H9 (cell line): ENCODE results near the gene NR5A1. TPM values are rescaled to one million over a fixed set of nuclear protein-coding genes. Genes with fewer than 3 reads are reported as not detected.
A peak's percentile ranks its signal among the peaks of the same experiment; 100 is the strongest.

ENCODE experiments used
- DNase-seq: peaks from one replicate; pipeline ENCODE4 v3.0.0-alpha.2; 2017
- H2AFZ ChIP-seq: one replicate; pipeline ENCODE4 v1.6.1; 2013; ENCODE audit warnings: mild to moderate bottlenecking, low read length, control low read depth, moderate library complexity
- H2AK5ac ChIP-seq: 2 replicates; pipeline ENCODE4 v1.6.1; 2013; ENCODE audit warnings: low read length, control low read depth, mixed read lengths; ENCODE audit not compliant: insufficient read length
- H2BK120ac ChIP-seq: one replicate; pipeline ENCODE4 v1.6.1; 2013; ENCODE audit warnings: low read depth, mild to moderate bottlenecking, low read length, control low read depth, inconsistent platforms; ENCODE audit not compliant: poor library complexity, severe bottlenecking
- H2BK12ac ChIP-seq: 2 replicates; pipeline ENCODE4 v1.6.1; 2013; ENCODE audit warnings: low read length, control low read depth, mixed read lengths, low read depth; ENCODE audit not compliant: insufficient read length
- H2BK15ac ChIP-seq: 2 replicates; pipeline ENCODE4 v1.6.1; 2013; ENCODE audit warnings: low read depth, low read length, control low read depth
- H2BK20ac ChIP-seq: one replicate; pipeline ENCODE4 v1.6.1; 2013; ENCODE audit warnings: low read depth, mild to moderate bottlenecking, low read length, control low read depth, inconsistent platforms; ENCODE audit not compliant: poor library complexity, severe bottlenecking
- H2BK5ac ChIP-seq: 2 replicates; pipeline ENCODE4 v1.6.1; 2013; ENCODE audit warnings: low read length, control low read depth, mixed read lengths; ENCODE audit not compliant: insufficient read length
- H3K14ac ChIP-seq: 2 replicates; pipeline ENCODE4 v1.6.1; 2013; ENCODE audit warnings: low read length, control low read depth; ENCODE audit not compliant: insufficient read depth
- H3K18ac ChIP-seq: 2 replicates; pipeline ENCODE4 v1.6.1; 2013; ENCODE audit warnings: low read depth, mild to moderate bottlenecking, mixed read lengths, low read length, control low read depth; ENCODE audit not compliant: insufficient read length
- H3K23ac ChIP-seq: 2 replicates; pipeline ENCODE4 v1.6.1; 2013; ENCODE audit warnings: low read length, control low read depth, mixed read lengths, low read depth; ENCODE audit not compliant: insufficient read length
- H3K23me2 ChIP-seq: 2 replicates; pipeline ENCODE4 v1.6.1; 2013; ENCODE audit warnings: low read depth, mild to moderate bottlenecking, mixed read lengths, low read length, control low read depth; ENCODE audit not compliant: insufficient read length, poor library complexity, severe bottlenecking
- H3K27ac ChIP-seq: 2 replicates; pipeline ENCODE4 v1.5.1; 2013; ENCODE audit warnings: low read length, control low read depth, mixed read lengths, low read depth; ENCODE audit not compliant: insufficient read length
- H3K27me3 ChIP-seq: 2 replicates; pipeline ENCODE4 v1.6.1; 2013; ENCODE audit warnings: low read length, control low read depth, inconsistent platforms; ENCODE audit not compliant: insufficient read depth
- H3K4ac ChIP-seq: 2 replicates; pipeline ENCODE4 v1.6.1; 2013; ENCODE audit warnings: low read depth, mild to moderate bottlenecking, control low read depth, inconsistent platforms, low read length, moderate library complexity
- H3K4me1 ChIP-seq: 2 replicates; pipeline ENCODE4 v1.6.1; 2013; ENCODE audit warnings: low read length, control low read depth, inconsistent platforms; ENCODE audit not compliant: insufficient read depth
- H3K4me2 ChIP-seq: 2 replicates; pipeline ENCODE4 v1.6.1; 2013; ENCODE audit warnings: low read length, control low read depth, mixed read lengths; ENCODE audit not compliant: insufficient read length, insufficient read depth
- H3K56ac ChIP-seq: 2 replicates; pipeline ENCODE4 v1.6.1; 2013; ENCODE audit warnings: low read depth, mild to moderate bottlenecking, mixed read lengths, low read length, control low read depth; ENCODE audit not compliant: insufficient read length
- H3K79me1 ChIP-seq: 2 replicates; pipeline ENCODE4 v1.6.1; 2013; ENCODE audit warnings: low read depth, mild to moderate bottlenecking, moderate library complexity, low read length, control low read depth, inconsistent platforms; ENCODE audit not compliant: insufficient read depth, poor library complexity, severe bottlenecking
- H3K79me2 ChIP-seq: 2 replicates; pipeline ENCODE4 v1.6.1; 2013; ENCODE audit warnings: low read length, control low read depth, inconsistent platforms; ENCODE audit not compliant: insufficient read depth
- H3K9ac ChIP-seq: 2 replicates; pipeline ENCODE4 v1.6.1; 2013; ENCODE audit warnings: low read length, control low read depth, mixed read lengths; ENCODE audit not compliant: insufficient read length; ENCODE audit errors: extremely low read depth
- H3K9me3 ChIP-seq: one replicate; pipeline ENCODE4 v1.6.1; 2013; ENCODE audit warnings: low read depth, low read length, inconsistent platforms; ENCODE audit not compliant: control insufficient read depth
- H3T11ph ChIP-seq: one replicate; pipeline ENCODE4 v1.6.1; 2013; ENCODE audit warnings: mild to moderate bottlenecking, low read length, control low read depth, inconsistent platforms
- H4K20me1 ChIP-seq: one replicate; pipeline ENCODE4 v1.6.1; 2013; ENCODE audit not compliant: control insufficient read depth, insufficient read length, insufficient read depth
- H4K5ac ChIP-seq: 2 replicates; pipeline ENCODE4 v1.6.1; 2013; ENCODE audit warnings: low read depth, mild to moderate bottlenecking, mixed read lengths, low read length, control low read depth; ENCODE audit not compliant: insufficient read length
- H4K8ac ChIP-seq: replicated peaks from 2 replicates; pipeline ENCODE4 v1.6.1; 2013; ENCODE audit warnings: low read length, control low read depth, mixed read lengths, low read depth; ENCODE audit not compliant: insufficient read length
- H4K91ac ChIP-seq: 2 replicates; pipeline ENCODE4 v1.6.1; 2013; ENCODE audit warnings: low read depth, mild to moderate bottlenecking, moderate library complexity, mixed read lengths, low read length, control low read depth; ENCODE audit not compliant: insufficient read length
- H3K27ac Mint-ChIP-seq, 3 experiments: 2 replicates in 2 of 3; 3 replicates in 1 of 3; pipeline ENCODE4 v1.8.0; 2020 to 2021; ENCODE audit warnings: mixed read lengths in 3 of 3, mild to moderate bottlenecking in 1 of 3, moderate library complexity in 1 of 3
- H3K27me3 Mint-ChIP-seq: 2 replicates; pipeline ENCODE4 v1.8.0; 2021; ENCODE audit warnings: low read depth, mild to moderate bottlenecking, moderate library complexity, mixed read lengths
- H3K36me3 Mint-ChIP-seq, 3 experiments: 2 replicates in 2 of 3; 3 replicates in 1 of 3; pipeline ENCODE4 v1.8.0; 2020 to 2021; ENCODE audit warnings: low read depth in 3 of 3, mixed read lengths in 3 of 3; ENCODE audit not compliant: insufficient read depth in 1 of 3
- H3K4me1 Mint-ChIP-seq, 2 experiments: 2 replicates each; pipeline ENCODE4 v1.8.0; 2020; ENCODE audit warnings: mixed read lengths in 2 of 2
- H3K4me3 Mint-ChIP-seq, 2 experiments: 2 replicates in 1 of 2; 3 replicates in 1 of 2; pipeline ENCODE4 v1.8.0; 2020 to 2021; ENCODE audit warnings: mild to moderate bottlenecking in 2 of 2, mixed read lengths in 2 of 2, moderate library complexity in 1 of 2
- H3K9me3 Mint-ChIP-seq, 2 experiments: 2 replicates in 1 of 2; 3 replicates in 1 of 2; pipeline ENCODE4 v1.8.0; 2020; ENCODE audit warnings: mild to moderate bottlenecking in 2 of 2, mixed read lengths in 2 of 2, moderate library complexity in 1 of 2
- WGBS: extraction: QIAGEN DNeasy Blood & Tissue Kit; methylation state at CpG from one replicate; pipeline ENCODE4 v1.1.7; 2013; ENCODE audit warnings: missing lambda C conversion rate, low lambda C conversion rate, mixed read lengths; ENCODE audit not compliant: insufficient read length; ENCODE audit errors: extremely low coverage; 5-methylcytosine and 5-hydroxymethylcytosine counted together
- total RNA-seq: library from RNA; stranded (reverse); gene quantifications from 2 replicates; pipeline ENCODE4 v1.2.1, GENCODE V29; 2021
- TF ChIP-seq, protein P1 (sequence below): fragments of 200-600 bp; sonication (generic); conservative IDR thresholded peaks from 3 replicates; pipeline ENCODE4 v1.8.0; 2021; ENCODE audit warnings: antibody characterized with exemption, mild to moderate bottlenecking

Gene NR5A1
- total RNA-seq, 1 experiment from 2014 or later: 0.37 TPM

DNA sequence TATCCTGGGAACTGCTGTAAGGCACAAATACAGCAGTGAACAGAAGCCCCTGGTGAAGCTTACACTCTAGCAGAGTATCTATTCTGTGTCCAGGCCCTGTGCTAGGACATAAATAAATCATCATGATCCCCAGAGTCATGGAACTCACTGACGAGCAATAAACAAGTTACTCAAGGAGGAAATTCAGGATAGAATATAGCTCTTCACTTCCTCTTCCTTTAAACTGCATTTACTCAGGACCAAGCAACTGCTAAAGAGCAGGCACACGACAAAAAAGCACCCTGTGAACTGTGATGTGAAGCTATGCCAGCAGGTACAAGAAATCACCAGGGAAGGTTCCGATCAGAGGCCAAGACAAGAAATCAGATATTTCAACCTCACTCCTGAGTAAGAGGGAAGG, 47.8 kb upstream of the NR5A1 start:
- peaks cover 7% of the 10 kb centered on the region; the same call in 1 of the 2 replicates for H3K4me1 ChIP-seq
- no peaks in the 10 kb centered on the region for H3K9me3 ChIP-seq
- peaks cover 0 to 2% (median 0%) of the 10 kb centered on the region in 3 experiments; a peak in 2 of 7 replicates for H3K36me3 Mint-ChIP-seq
- no peak overlapping the region for H3K56ac ChIP-seq
- H3K4me3 Mint-ChIP-seq: no peak overlapping the region
- no peak for DNase-seq
- no peak overlapping the region for H3T11ph ChIP-seq
- H3K27me3 Mint-ChIP-seq: no peaks in the 10 kb centered on the region
- no peak overlapping the region for H2AFZ ChIP-seq
- H3K27me3 ChIP-seq: no peaks in the 10 kb centered on the region
- no peak overlapping the region for H2BK20ac ChIP-seq
- H3K14ac ChIP-seq: no peak overlapping the region
- no peaks in the 10 kb centered on the region for H3K79me2 ChIP-seq
- H3K23ac ChIP-seq: no peak overlapping the region
- H4K5ac ChIP-seq: no peak overlapping the region
- H3K79me1 ChIP-seq: no peaks in the 10 kb centered on the region
- no peak overlapping the region for H3K18ac ChIP-seq
- H3K23me2 ChIP-seq: no peaks in the 10 kb centered on the region
- H2BK120ac ChIP-seq: no peak overlapping the region
- H2BK12ac ChIP-seq: no peak overlapping the region
- no peak overlapping the region for H3K4me2 ChIP-seq
- H3K9ac ChIP-seq: no peak overlapping the region
- H3K4me1 Mint-ChIP-seq: peaks cover 8 to 10% of the 10 kb centered on the region in 2 experiments; a peak in 3 of 4 replicates
- no peak overlapping the region for H2BK15ac ChIP-seq
- no peak overlapping the region for H3K27ac ChIP-seq
- no peak overlapping the region for H4K91ac ChIP-seq
- H3K27ac Mint-ChIP-seq: peak overlapping the region in 1 of 3 experiments; percentile 3; a peak in 2 of 7 replicates
- TF ChIP-seq, protein P1, sequence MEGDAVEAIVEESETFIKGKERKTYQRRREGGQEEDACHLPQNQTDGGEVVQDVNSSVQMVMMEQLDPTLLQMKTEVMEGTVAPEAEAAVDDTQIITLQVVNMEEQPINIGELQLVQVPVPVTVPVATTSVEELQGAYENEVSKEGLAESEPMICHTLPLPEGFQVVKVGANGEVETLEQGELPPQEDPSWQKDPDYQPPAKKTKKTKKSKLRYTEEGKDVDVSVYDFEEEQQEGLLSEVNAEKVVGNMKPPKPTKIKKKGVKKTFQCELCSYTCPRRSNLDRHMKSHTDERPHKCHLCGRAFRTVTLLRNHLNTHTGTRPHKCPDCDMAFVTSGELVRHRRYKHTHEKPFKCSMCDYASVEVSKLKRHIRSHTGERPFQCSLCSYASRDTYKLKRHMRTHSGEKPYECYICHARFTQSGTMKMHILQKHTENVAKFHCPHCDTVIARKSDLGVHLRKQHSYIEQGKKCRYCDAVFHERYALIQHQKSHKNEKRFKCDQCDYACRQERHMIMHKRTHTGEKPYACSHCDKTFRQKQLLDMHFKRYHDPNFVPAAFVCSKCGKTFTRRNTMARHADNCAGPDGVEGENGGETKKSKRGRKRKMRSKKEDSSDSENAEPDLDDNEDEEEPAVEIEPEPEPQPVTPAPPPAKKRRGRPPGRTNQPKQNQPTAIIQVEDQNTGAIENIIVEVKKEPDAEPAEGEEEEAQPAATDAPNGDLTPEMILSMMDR: no peak
- no peaks in the 10 kb centered on the region for H4K20me1 ChIP-seq
- no peak overlapping the region for H4K8ac ChIP-seq
- WGBS: no CpG with 5 or more reads among the region's 3 CpGs
- H2BK5ac ChIP-seq: no peak overlapping the region
- H3K4ac ChIP-seq: no peak overlapping the region
- no peak overlapping the region for H2AK5ac ChIP-seq
- H3K9me3 Mint-ChIP-seq: no peaks in the 10 kb centered on the region
